Astrocyte (in vitro differentiated cells and primary cell): ENCODE measurements around the gene PADI4.

Source experiments
- EZH2 ChIP-seq: IDR thresholded peaks from 2 replicates; pipeline ENCODE4 v1.6.1; 2012; ENCODE audit warnings: mild to moderate bottlenecking, low read length, inconsistent platforms; ENCODE audit not compliant: insufficient read depth
- TF ChIP-seq, protein P1 (sequence below): IDR thresholded peaks from 2 replicates; pipeline ENCODE4 v1.5.1; 2011; ENCODE audit warnings: low read depth, mild to moderate bottlenecking, inconsistent platforms, low read length, moderate library complexity; ENCODE audit not compliant: insufficient read depth

DNA sequence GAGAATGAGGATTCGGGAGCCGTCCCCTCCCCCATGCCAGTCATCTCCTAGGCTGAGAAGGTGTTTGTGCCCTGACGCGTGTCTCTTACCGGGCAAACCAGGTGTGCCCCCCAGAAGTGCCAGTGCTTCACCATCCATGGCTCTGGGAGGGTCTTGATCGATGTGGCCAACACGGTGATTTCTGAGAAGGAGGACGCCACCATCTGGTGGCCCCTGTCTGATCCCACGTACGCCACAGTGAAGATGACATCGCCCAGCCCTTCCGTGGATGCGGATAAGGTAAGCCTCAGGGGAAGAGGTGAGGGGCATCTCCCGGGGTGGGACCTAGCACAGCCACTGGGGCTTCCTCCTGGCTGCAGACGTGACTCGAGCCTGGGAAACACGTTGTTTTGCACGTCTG, 65.0 kb downstream of the PADI4 start:
- TF ChIP-seq EZH2, result no peak
- TF ChIP-seq, protein P1, sequence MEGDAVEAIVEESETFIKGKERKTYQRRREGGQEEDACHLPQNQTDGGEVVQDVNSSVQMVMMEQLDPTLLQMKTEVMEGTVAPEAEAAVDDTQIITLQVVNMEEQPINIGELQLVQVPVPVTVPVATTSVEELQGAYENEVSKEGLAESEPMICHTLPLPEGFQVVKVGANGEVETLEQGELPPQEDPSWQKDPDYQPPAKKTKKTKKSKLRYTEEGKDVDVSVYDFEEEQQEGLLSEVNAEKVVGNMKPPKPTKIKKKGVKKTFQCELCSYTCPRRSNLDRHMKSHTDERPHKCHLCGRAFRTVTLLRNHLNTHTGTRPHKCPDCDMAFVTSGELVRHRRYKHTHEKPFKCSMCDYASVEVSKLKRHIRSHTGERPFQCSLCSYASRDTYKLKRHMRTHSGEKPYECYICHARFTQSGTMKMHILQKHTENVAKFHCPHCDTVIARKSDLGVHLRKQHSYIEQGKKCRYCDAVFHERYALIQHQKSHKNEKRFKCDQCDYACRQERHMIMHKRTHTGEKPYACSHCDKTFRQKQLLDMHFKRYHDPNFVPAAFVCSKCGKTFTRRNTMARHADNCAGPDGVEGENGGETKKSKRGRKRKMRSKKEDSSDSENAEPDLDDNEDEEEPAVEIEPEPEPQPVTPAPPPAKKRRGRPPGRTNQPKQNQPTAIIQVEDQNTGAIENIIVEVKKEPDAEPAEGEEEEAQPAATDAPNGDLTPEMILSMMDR, result no peak
